PC-3 (cell line): Measurements from ENCODE around the gene PITPNM2. TPM values are rescaled to one million over a fixed set of nuclear protein-coding genes. Genes with fewer than 3 reads are reported as not detected.

ENCODE experiments used
- ATAC-seq: fragments of 200-7000 bp; cut with Tn5 transposase; 2 replicates; pipeline ENCODE4 v1.9.1; 2020; ENCODE audit warnings: mild to moderate bottlenecking, moderate library complexity
- BruUV-seq: library from RNA; stranded (reverse); fragments of 400-500 nt; replicated peaks from 2 replicates; lab custom pipeline; 2021; lab: Mats Ljungman, UMichigan
- CTCF ChIA-PET: fragments of 300-600 bp; sonication (Branson Sonifier 250); formaldehyde crosslinking; loops from one replicate; lab custom pipeline; 2022; ENCODE audit warnings: antibody characterized with exemption; lab: Charles Lee
- POLR2A ChIA-PET: fragments of 300-600 bp; sonication (Branson Sonifier 250); formaldehyde crosslinking; loops from one replicate; lab custom pipeline; 2022; ENCODE audit warnings: antibody characterized with exemption; ENCODE audit not compliant: unreplicated experiment; lab: Charles Lee
- DNase-seq: peaks from one replicate; pipeline ENCODE4 v3.0.0-alpha.2; 2015
- H2AFZ ChIP-seq: fragments of 300-600 bp; sonication (generic); 2 replicates; pipeline ENCODE4 v1.6.0; 2016; ENCODE audit warnings: antibody characterized with exemption, low read length
- H3F3A ChIP-seq: fragments of 300-600 bp; sonication (generic); one replicate; pipeline ENCODE4 v1.6.0; 2017; ENCODE audit warnings: antibody characterized with exemption, low read length, control low read depth, mild to moderate bottlenecking; ENCODE audit not compliant: unreplicated experiment
- H3K27ac ChIP-seq: fragments of 300-600 bp; sonication (generic); 2 replicates; pipeline ENCODE4 v1.5.1; 2016; ENCODE audit warnings: mild to moderate bottlenecking, low read length
- H3K27me3 ChIP-seq: fragments of 300-600 bp; sonication (generic); 2 replicates; pipeline ENCODE4 v1.6.1; 2016; ENCODE audit warnings: low read length, mixed read lengths
- H3K36me3 ChIP-seq: fragments of 300-600 bp; sonication (generic); 2 replicates; pipeline ENCODE4 v1.6.1; 2016; ENCODE audit warnings: low read depth, mixed run types, low read length, mixed read lengths
- H3K4me1 ChIP-seq: fragments of 300-600 bp; sonication (generic); 2 replicates; pipeline ENCODE4 v1.5.1; 2016; ENCODE audit warnings: low read length; ENCODE audit not compliant: insufficient read depth
- H3K4me2 ChIP-seq: fragments of 300-600 bp; sonication (generic); 2 replicates; pipeline ENCODE4 v1.6.0; 2016; ENCODE audit warnings: low read length
- H3K4me3 ChIP-seq: fragments of 300-600 bp; sonication (generic); 2 replicates; pipeline ENCODE4 v1.5.1; 2016; ENCODE audit warnings: mild to moderate bottlenecking, low read length, mixed read lengths
- H3K79me2 ChIP-seq: fragments of 300-600 bp; sonication (generic); 2 replicates; pipeline ENCODE4 v1.6.1; 2017; ENCODE audit warnings: low read length, mixed read lengths
- H3K9ac ChIP-seq: fragments of 300-600 bp; sonication (generic); 2 replicates; pipeline ENCODE4 v1.6.0; 2016; ENCODE audit warnings: mild to moderate bottlenecking, low read length
- H3K9me2 ChIP-seq: fragments of 300-600 bp; sonication (generic); replicated peaks from 2 replicates; pipeline ENCODE4 v1.6.1; 2016; ENCODE audit warnings: mixed run types, low read length, mixed read lengths
- H3K9me3 ChIP-seq: fragments of 300-600 bp; sonication (generic); 2 replicates; pipeline ENCODE4 v1.6.1; 2016; ENCODE audit warnings: low read length, mixed read lengths
- H4K20me1 ChIP-seq: fragments of 300-600 bp; sonication (generic); 2 replicates; pipeline ENCODE4 v1.6.1; 2016; ENCODE audit warnings: low read length, mixed read lengths
- CTCF ChIP-seq: fragments of 300-600 bp; sonication (generic); conservative IDR thresholded peaks from 2 replicates; pipeline ENCODE4 v1.5.1; 2017; ENCODE audit warnings: antibody characterized with exemption, low read depth, mild to moderate bottlenecking, low read length
- EZH2 ChIP-seq: fragments of 300-600 bp; sonication (generic); IDR thresholded peaks from one replicate; pipeline ENCODE4 v1.6.1; 2017; ENCODE audit warnings: antibody characterized with exemption, mild to moderate bottlenecking, low read length; ENCODE audit not compliant: unreplicated experiment
- EZH2phosphoT487 ChIP-seq: fragments of 300-600 bp; sonication (generic); IDR thresholded peaks from 2 replicates; pipeline ENCODE4 v1.6.1; 2018; ENCODE audit warnings: mild to moderate bottlenecking, antibody characterized with exemption, low read length, borderline replicate concordance
- intact Hi-C: fragments of 100-400 bp; cut with micrococcal nuclease; formaldehyde crosslinking; loops from 2 replicates; pipeline ENCODE4 v1.9.0; 2023
- total RNA-seq: library from RNA; depleted of rRNA; stranded (reverse); fragments of >200 nt; gene quantifications from 2 replicates; pipeline ENCODE4 v1.2.3, GENCODE V29; 2014

PITPNM2 gene
- total RNA-seq, 1 experiment from 2014 or later = 5.6 TPM

GRCh38 chr12:123131879-123132402, 18.9 kb downstream of the PITPNM2 start:
- no peak for DNase-seq
- Histone ChIP-seq H3K9me2 (no peaks in the 10 kb centered on the region), H3K4me3 (no peak overlapping the region), H3K9ac (no peak overlapping the region), H3K9me3 (no peaks in the 10 kb centered on the region), H3K27ac (no peak overlapping the region), H3K27me3 (no peaks in the 10 kb centered on the region), H3K79me2 (no peaks in the 10 kb centered on the region), H3K36me3 (no peaks in the 10 kb centered on the region), H4K20me1 (no peaks in the 10 kb centered on the region), H3K4me2 (no peak overlapping the region), H3K4me1 (peaks cover 31% of the 10 kb centered on the region), H2AFZ (no peak overlapping the region), H3F3A (no peaks in the 10 kb centered on the region)
- CTCF ChIA-PET = no interaction called here
- peak; percentile 20 for ATAC-seq
- POLR2A ChIA-PET = no interaction called here
- no peak for TF ChIP-seq EZH2
- no TSS peak for BruUV-seq
- intact Hi-C loops = no loop called here

GRCh38 chr12:123131291-123131832, 19.5 kb downstream of the PITPNM2 start:
- H3K9ac ChIP-seq = no peak overlapping the region
- no peaks in the 10 kb centered on the region for H3F3A ChIP-seq
- no peak overlapping the region for H3K4me2 ChIP-seq
- H4K20me1 ChIP-seq = no peaks in the 10 kb centered on the region
- no peaks in the 10 kb centered on the region for H3K9me3 ChIP-seq
- ChIA-PET POLR2A (no interaction called here), CTCF (no interaction called here)
- H3K27me3 ChIP-seq = no peaks in the 10 kb centered on the region
- DNase-seq = no peak
- intact Hi-C loops = no loop called here
- H3K27ac ChIP-seq = no peak overlapping the region
- TF ChIP-seq EZH2 (no peak), EZH2phosphoT487 (no peak), CTCF (no peak)
- BruUV-seq = no TSS peak
- H3K4me1 ChIP-seq = peaks cover 37% of the 10 kb centered on the region
- ATAC-seq = peak; percentile 34
- H3K9me2 ChIP-seq = no peaks in the 10 kb centered on the region
- H3K79me2 ChIP-seq = no peaks in the 10 kb centered on the region
- H2AFZ ChIP-seq = no peak overlapping the region
- H3K36me3 ChIP-seq = no peaks in the 10 kb centered on the region
- H3K4me3 ChIP-seq = no peak overlapping the region

GRCh38 chr12:123129621-123130020, 21.3 kb downstream of the PITPNM2 start:
- no peaks in the 10 kb centered on the region for H3K9me2 ChIP-seq
- peaks cover 4% of the 10 kb centered on the region; the same call in 1 of the 2 replicates for H3K79me2 ChIP-seq
- H3K9me3 ChIP-seq = no peaks in the 10 kb centered on the region
- no peak overlapping the region for H3K4me2 ChIP-seq
- CTCF ChIA-PET = no interaction called here
- H3K4me1 ChIP-seq = peaks cover 38% of the 10 kb centered on the region
- H4K20me1 ChIP-seq = no peaks in the 10 kb centered on the region
- no peaks in the 10 kb centered on the region for H3K36me3 ChIP-seq
- no peak overlapping the region for H3K9ac ChIP-seq
- TF ChIP-seq CTCF = no peak
- no peak for TF ChIP-seq EZH2
- no peak for TF ChIP-seq EZH2phosphoT487
- POLR2A ChIA-PET = no interaction called here
- no peak overlapping the region for H2AFZ ChIP-seq
- no peak for ATAC-seq
- no peak for DNase-seq
- no peak overlapping the region for H3K27ac ChIP-seq
- no peaks in the 10 kb centered on the region for H3K27me3 ChIP-seq
- H3K4me3 ChIP-seq = no peak overlapping the region
- no peaks in the 10 kb centered on the region for H3F3A ChIP-seq
- intact Hi-C loops = no loop called here
- BruUV-seq = no TSS peak
